ENCODE results near the gene TRIM9. TPM values are rescaled to one million over a fixed set of nuclear protein-coding genes. Genes with fewer than 3 reads are reported as not detected.

The TRIM9 gene
- total and polyA plus RNA-seq, 2 donors (not counting 1 experiment from before 2014, with no cell fraction given) = 0.10 to 0.50 TPM

- peaks cover 6% of the 10 kb centered on the region for H3K4me1 ChIP-seq (ENCODE audit: control insufficient read depth, extremely low read depth, insufficient read depth, low read length)
- H3K4me2 ChIP-seq (ENCODE audit: extremely low read depth, insufficient read depth, low read length) = no peak overlapping the region
- no peak for DNase-seq (ENCODE audit: low read depth in 2 of 2)
- no peaks in the 10 kb centered on the region for H3K9me3 ChIP-seq (ENCODE audit: control insufficient read depth, insufficient read depth, low read depth, low read length)
- H3K27ac ChIP-seq (ENCODE audit: insufficient read depth, low read length) = no peak overlapping the region
- H3K27me3 ChIP-seq (ENCODE audit: control insufficient read depth, insufficient read depth, low read length) = no peaks in the 10 kb centered on the region
- H3K36me3 ChIP-seq (ENCODE audit: control insufficient read depth, insufficient read depth, low read length) = no peaks in the 10 kb centered on the region
- no peak overlapping the region for H2AFZ ChIP-seq (ENCODE audit: low read length)
- TF ChIP-seq CTCF (conservative IDR thresholded peaks at IDR 0.05 in 1 of 2, IDR thresholded peaks at IDR 0.05 in 1 of 2; ENCODE audit: low read depth in 1 of 2, low read length in 2 of 2) (no peak), EZH2 (IDR thresholded peaks at IDR 0.05; ENCODE audit: low read length, missing control alignments) (no peak)
- H3K4me3 ChIP-seq (replicated peaks in 1 of 4; ENCODE audit: control extremely low read depth in 1 of 4, insufficient read depth in 1 of 4, low read depth in 3 of 4, low read length in 4 of 4) = no peak overlapping the region
- no peaks in the 10 kb centered on the region for H4K20me1 ChIP-seq (ENCODE audit: control insufficient read depth, extremely low read depth, insufficient read depth, low read length)
- H3K79me2 ChIP-seq (ENCODE audit: control insufficient read depth, insufficient read depth, low read length) = no peaks in the 10 kb centered on the region
- H3K9ac ChIP-seq (ENCODE audit: insufficient read depth, low read length) = no peak overlapping the region
These were observed 143.9 kb downstream of the TRIM9 start for GRCh38 chr14:50951032-50951431.

- H3K4me2 ChIP-seq (ENCODE audit: extremely low read depth, insufficient read depth, low read length) = no peak overlapping the region
- H3K27me3 ChIP-seq (ENCODE audit: control insufficient read depth, insufficient read depth, low read length) = no peaks in the 10 kb centered on the region
- TF ChIP-seq CTCF (conservative IDR thresholded peaks at IDR 0.05 in 1 of 2, IDR thresholded peaks at IDR 0.05 in 1 of 2; ENCODE audit: low read depth in 1 of 2, low read length in 2 of 2) (no peak), EZH2 (IDR thresholded peaks at IDR 0.05; ENCODE audit: low read length, missing control alignments) (no peak)
- H3K79me2 ChIP-seq (ENCODE audit: control insufficient read depth, insufficient read depth, low read length) = no peaks in the 10 kb centered on the region
- no peak for DNase-seq (ENCODE audit: low read depth in 2 of 2)
- H3K4me1 ChIP-seq (ENCODE audit: control insufficient read depth, extremely low read depth, insufficient read depth, low read length) = no peaks in the 10 kb centered on the region
- no peaks in the 10 kb centered on the region for H4K20me1 ChIP-seq (ENCODE audit: control insufficient read depth, extremely low read depth, insufficient read depth, low read length)
- H3K36me3 ChIP-seq (ENCODE audit: control insufficient read depth, insufficient read depth, low read length) = no peaks in the 10 kb centered on the region
- H3K9me3 ChIP-seq (ENCODE audit: control insufficient read depth, insufficient read depth, low read depth, low read length) = no peaks in the 10 kb centered on the region
- no peak overlapping the region for H3K4me3 ChIP-seq (replicated peaks in 1 of 4; ENCODE audit: control extremely low read depth in 1 of 4, insufficient read depth in 1 of 4, low read depth in 3 of 4, low read length in 4 of 4)
- H3K27ac ChIP-seq (ENCODE audit: insufficient read depth, low read length) = no peak overlapping the region
- no peak overlapping the region for H2AFZ ChIP-seq (ENCODE audit: low read length)
- H3K9ac ChIP-seq (ENCODE audit: insufficient read depth, low read length) = no peak overlapping the region
These were observed 146.7 kb downstream of the TRIM9 start for GRCh38 chr14:50948205-50948604.

GRCh38 chr14:50947446-50947845 lies 147.5 kb downstream of the TRIM9 start:
- no peaks in the 10 kb centered on the region for H3K27me3 ChIP-seq (ENCODE audit: control insufficient read depth, insufficient read depth, low read length)

More at GRCh38 chr14:50947446-50947845, 147.5 kb downstream of the TRIM9 start:
- H3K36me3 ChIP-seq (ENCODE audit: control insufficient read depth, insufficient read depth, low read length) = no peaks in the 10 kb centered on the region
- TF ChIP-seq EZH2 (IDR thresholded peaks at IDR 0.05; ENCODE audit: low read length, missing control alignments) = no peak
- TF ChIP-seq CTCF (conservative IDR thresholded peaks at IDR 0.05 in 1 of 2, IDR thresholded peaks at IDR 0.05 in 1 of 2; ENCODE audit: low read depth in 1 of 2, low read length in 2 of 2) = no peak
- peak; percentile 28 to 67 for DNase-seq (ENCODE audit: low read depth in 2 of 2)
- no peak overlapping the region for H3K9ac ChIP-seq (ENCODE audit: insufficient read depth, low read length)
- no peaks in the 10 kb centered on the region for H4K20me1 ChIP-seq (ENCODE audit: control insufficient read depth, extremely low read depth, insufficient read depth, low read length)
- H3K9me3 ChIP-seq (ENCODE audit: control insufficient read depth, insufficient read depth, low read depth, low read length) = no peaks in the 10 kb centered on the region
- H3K4me2 ChIP-seq (ENCODE audit: extremely low read depth, insufficient read depth, low read length) = no peak overlapping the region
- H3K4me1 ChIP-seq (ENCODE audit: control insufficient read depth, extremely low read depth, insufficient read depth, low read length) = no peaks in the 10 kb centered on the region
- H3K79me2 ChIP-seq (ENCODE audit: control insufficient read depth, insufficient read depth, low read length) = no peaks in the 10 kb centered on the region
- no peak overlapping the region for H3K4me3 ChIP-seq (replicated peaks in 1 of 4; ENCODE audit: control extremely low read depth in 1 of 4, insufficient read depth in 1 of 4, low read depth in 3 of 4, low read length in 4 of 4)
- no peak overlapping the region for H3K27ac ChIP-seq (ENCODE audit: insufficient read depth, low read length)
- H2AFZ ChIP-seq (ENCODE audit: low read length) = peak overlapping the region; percentile 37
